Measurements from ENCODE around the gene PTPRM. TPM values are rescaled to one million over a fixed set of nuclear protein-coding genes. Genes with fewer than 3 reads are reported as not detected.

PTPRM gene
- total and polyA plus RNA-seq, 2 of the 8 experiments (the other 6 are each of a cell fraction or from before 2014, with no cell fraction given) = 4.1 to 7.0 TPM

GRCh38 chr18:7577706-7578105 is 10.6 kb downstream of the PTPRM start:
- Histone ChIP-seq H2BK15ac (ENCODE audit: low read length) (no peak overlapping the region), H4K5ac (ENCODE audit: insufficient read length, low read depth, low read length) (no peak overlapping the region), H2BK5ac (ENCODE audit: low read depth, low read length) (no peak overlapping the region), H3K36me3 (ENCODE audit: control insufficient read depth in 2 of 4, insufficient read depth in 4 of 4, low read length in 3 of 4) (no peaks in the 10 kb centered on the region), H3K18ac (ENCODE audit: extremely low read depth, low read length) (peak overlapping the region; percentile 4; the same call in 1 of the 2 replicates), H3K27ac (ENCODE audit: low read depth, low read length) (no peak overlapping the region; the same call in 1 of the 2 replicates), H2BK12ac (ENCODE audit: low read depth, low read length) (peak overlapping the region; percentile 40), H3K23ac (ENCODE audit: insufficient read length) (no peak overlapping the region), H3K79me2 (ENCODE audit: control insufficient read depth in 1 of 2, insufficient read depth in 2 of 2, low read length in 2 of 2) (no peaks in the 10 kb centered on the region; a peak in 1 of 4 replicates), H3K14ac (ENCODE audit: insufficient read length) (no peak overlapping the region), H3K9me3 (ENCODE audit: insufficient read depth in 2 of 2, low read depth in 1 of 2, low read length in 1 of 2) (no peaks in the 10 kb centered on the region), H4K8ac (ENCODE audit: extremely low read depth, insufficient read depth, low read length) (no peak overlapping the region), H3K4me2 (ENCODE audit: insufficient read depth in 1 of 2, low read depth in 2 of 2, low read length in 2 of 2) (peak overlapping the region; percentile 51 to 73; a peak in 3 of 4 replicates), H3K27me3 (replicated peaks in 1 of 4; ENCODE audit: control insufficient read depth in 3 of 4, extremely low read depth in 1 of 4, insufficient read depth in 3 of 4, low read length in 3 of 4) (no peaks in the 10 kb centered on the region), H2BK120ac (replicated peaks; ENCODE audit: low read depth, low read length) (no peak overlapping the region), H3K79me1 (ENCODE audit: low read depth, low read length) (no peaks in the 10 kb centered on the region; the same call in 1 of the 2 replicates), H2AK5ac (ENCODE audit: low read depth, low read length) (no peak overlapping the region), H3K9ac (replicated peaks in 1 of 4; ENCODE audit: extremely low read depth in 1 of 4, low read depth in 3 of 4, low read length in 3 of 4) (no peak overlapping the region), H4K20me1 (replicated peaks in 1 of 2; ENCODE audit: control insufficient read depth in 1 of 2, insufficient read depth in 2 of 2, low read length in 2 of 2) (no peaks in the 10 kb centered on the region), H3K4me3 (ENCODE audit: extremely low read depth in 1 of 4, insufficient read depth in 2 of 4, low read depth in 3 of 4, low read length in 4 of 4) (no peak overlapping the region; a peak in 1 of 8 replicates), H4K91ac (replicated peaks; ENCODE audit: insufficient read length, low read length) (no peak overlapping the region), H3K23me2 (ENCODE audit: low read depth, low read length) (no peaks in the 10 kb centered on the region), H3K56ac (replicated peaks; ENCODE audit: insufficient read length, low read depth, low read length) (no peak overlapping the region), H3K4me1 (replicated peaks in 1 of 4; ENCODE audit: control insufficient read depth in 3 of 4, insufficient read depth in 4 of 4, low read length in 3 of 4) (peaks cover 0 to 15% (median 6%) of the 10 kb centered on the region in 4 experiments; a peak in 5 of 7 replicates), H2BK20ac (ENCODE audit: low read length) (0 out of 2 replicates have a peak overlapping the region, but pooled peaks have one; percentile 43), H3K4ac (replicated peaks; ENCODE audit: insufficient read length, low read depth, low read length) (no peak overlapping the region), H2AFZ (ENCODE audit: low read length) (no peak overlapping the region)
- WGBS, 2 experiments (ENCODE audit: extremely low coverage in 1 of 2, insufficient coverage in 1 of 2, insufficient read length in 1 of 2, insufficient replicate concordance in 2 of 2, low coverage in 1 of 2, low lambda C conversion rate in 2 of 2, missing lambda C conversion rate in 1 of 2) = 33% methylated on average over 1 of the region's 1 CpG; no CpG with 5 or more reads in 1 of the 2 experiments
- peak; percentile 67 to 73 for DNase-seq (ENCODE audit: low read depth in 1 of 2, low spot score in 2 of 2)
- peak; percentile 42 for FAIRE-seq
- CTCF ChIA-PET (ENCODE audit: partially characterized antibody) = interaction anchor here (0.7 to 1.3 kb wide), 4 partner anchors 10 to 305 kb away, joined by 3 to 5 read pairs (median 4); partner anchors contain the start of gene PTPRM
- POLR2A ChIA-PET (ENCODE audit: partially characterized antibody) = no interaction called here
- no peak for TF ChIP-seq KDM1A (IDR thresholded peaks at IDR 0.05; ENCODE audit: borderline replicate concordance, low read length)
- TF ChIP-seq NANOG (IDR thresholded peaks at IDR 0.05; ENCODE audit: insufficient read depth, low read depth, low read length, poor library complexity, severe bottlenecking) = no peak
- TF ChIP-seq SRF (IDR thresholded peaks at IDR 0.05; ENCODE audit: low read depth, low read length) = no peak
- TF ChIP-seq HDAC6 (IDR thresholded peaks at IDR 0.05; ENCODE audit: low read depth, low read length) = no peak
- TF ChIP-seq JUND (IDR thresholded peaks at IDR 0.05; ENCODE audit: low read length) = peak; percentile 67; the same call in 1 of the 2 replicates
- TF ChIP-seq MAX (IDR thresholded peaks at IDR 0.05) = peak; percentile 52; the same call in 1 of the 2 replicates
- peak; percentile 81 for TF ChIP-seq CTBP2 (IDR thresholded peaks at IDR 0.05; ENCODE audit: borderline replicate concordance, insufficient read depth, insufficient read length, low read length)
- no peak for TF ChIP-seq SP2 (IDR thresholded peaks at IDR 0.05; ENCODE audit: low read length)
- TF ChIP-seq PHF8 (conservative IDR thresholded peaks at IDR 0.05; ENCODE audit: low read depth, low read length) = no peak
- no peak for TF ChIP-seq NRF1 (IDR thresholded peaks at IDR 0.05; ENCODE audit: low read depth, low read length)
- TF ChIP-seq E2F6 (IDR thresholded peaks at IDR 0.05) = no peak
